GM18511 (cell line): ENCODE measurements around the gene SLC33A1.
"Not testable (repeated sequence)": the region's sequence is repeated elsewhere in the genome, so short reads cannot be mapped to it uniquely, and the experiment has no call there.

Experiments used
- ATAC-seq: cut with Tn5 transposase; IDR thresholded peaks from one replicate; pipeline ENCODE4 v1.9.1; 2021; ENCODE audit warnings: mild to moderate bottlenecking, moderate library complexity; ENCODE audit not compliant: unreplicated experiment

SLC33A1 gene

DNA sequence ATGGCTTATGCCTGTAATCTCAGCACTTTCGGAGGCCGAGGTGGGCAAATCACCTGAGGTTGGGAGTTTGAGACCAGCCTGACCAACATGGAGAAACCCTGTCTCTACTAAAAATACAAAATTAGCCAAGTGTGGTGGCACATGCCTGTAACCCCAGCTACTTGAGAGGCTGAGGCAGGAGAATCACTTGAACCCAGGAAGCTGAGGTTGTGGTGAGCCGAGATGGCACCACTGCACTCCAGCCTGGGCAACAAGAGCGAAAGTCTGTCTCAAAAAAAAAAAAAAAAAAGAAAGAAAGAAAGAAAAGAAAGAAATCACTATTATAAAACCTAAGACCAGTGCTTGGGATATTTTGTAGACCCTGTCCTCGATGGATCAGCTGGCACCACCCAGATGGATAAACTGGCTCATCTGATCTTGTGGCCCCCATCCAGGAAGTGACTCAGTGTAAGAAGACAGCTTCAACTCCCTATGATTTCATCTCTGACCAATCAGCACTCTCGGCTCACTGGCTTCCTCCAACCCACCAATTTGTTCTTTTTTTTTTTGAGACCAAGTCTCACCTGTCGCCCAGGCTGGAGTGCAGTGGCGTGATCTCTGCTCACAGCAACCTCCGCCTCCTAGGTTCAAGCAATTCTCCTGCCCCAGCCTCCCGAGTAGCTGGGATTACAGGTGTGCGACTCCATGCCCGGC is 8.2 kb upstream of the SLC33A1 start:
- not testable (repeated sequence) for ATAC-seq

DNA sequence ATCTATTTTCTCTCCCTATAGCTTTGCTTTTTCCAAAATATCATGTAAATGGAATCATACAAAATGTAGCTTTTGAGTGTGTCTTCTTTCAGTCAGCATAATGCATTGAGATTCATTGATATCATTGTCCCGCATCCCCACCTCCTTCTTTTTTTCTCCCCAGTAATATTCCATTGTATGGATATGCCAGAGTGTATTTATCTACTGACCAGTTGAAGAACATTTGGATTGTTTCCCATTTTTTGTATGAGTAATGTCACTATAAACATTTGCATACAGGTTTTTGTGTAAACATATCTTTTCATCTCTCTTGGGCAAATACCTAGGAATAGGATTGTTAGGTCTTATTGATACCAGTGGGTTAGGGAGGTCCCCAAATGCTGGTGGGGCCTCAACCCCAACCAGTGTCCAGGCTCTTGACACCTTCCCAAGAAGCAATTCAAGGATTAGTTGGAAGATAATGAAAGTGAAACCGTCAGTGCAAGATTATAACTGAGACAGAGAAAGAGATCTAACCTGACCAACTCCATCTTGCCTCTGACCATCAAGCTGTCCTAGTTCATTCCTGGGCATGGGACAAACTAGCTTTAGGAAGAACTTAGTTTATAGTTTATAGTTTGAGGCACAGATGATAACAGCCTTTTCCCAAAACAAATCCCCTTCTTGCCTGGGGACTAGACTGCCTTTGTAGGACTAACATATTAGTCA is 7.4 kb upstream of the SLC33A1 start:
- ATAC-seq, result no peak

DNA sequence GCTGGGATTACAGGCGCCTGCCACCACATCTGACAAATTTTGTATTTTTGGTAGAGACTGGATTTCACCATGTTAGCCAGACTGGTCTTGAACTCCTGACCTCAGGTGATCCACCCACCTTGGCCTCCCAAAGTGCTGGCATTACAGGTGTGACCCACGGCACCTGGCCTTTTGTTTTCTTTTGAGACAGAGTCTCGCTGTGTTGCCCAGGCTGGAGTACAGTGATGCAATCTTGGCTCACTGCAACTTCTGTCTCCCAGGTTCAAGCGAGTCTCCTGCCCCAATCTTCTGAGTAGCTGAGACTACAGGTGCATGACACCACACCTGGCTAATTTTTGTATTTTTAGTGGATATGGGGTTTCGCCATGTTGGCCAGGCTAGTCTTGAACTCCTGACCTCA is 6.2 kb upstream of the SLC33A1 start:
- ATAC-seq, result not testable (repeated sequence)

DNA sequence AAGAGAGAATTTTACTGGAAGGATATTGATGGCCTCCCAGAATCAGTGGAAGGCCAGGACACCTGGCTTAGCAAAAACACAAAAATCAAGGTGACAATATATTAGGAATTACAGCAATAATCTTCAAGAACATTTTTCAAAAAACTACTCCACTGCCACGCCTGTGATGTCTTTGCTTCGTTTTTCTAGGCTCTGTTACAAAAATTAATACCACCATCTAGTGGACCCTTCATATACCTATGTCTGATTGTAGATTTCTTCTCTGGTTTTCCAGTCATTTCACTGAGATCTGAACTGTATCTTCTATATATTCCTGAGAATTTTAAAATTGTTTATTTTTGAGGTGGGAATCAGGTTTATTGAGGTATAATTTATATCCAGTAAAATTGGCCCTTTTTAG is 5.6 kb upstream of the SLC33A1 start:
- peak; percentile 60 for ATAC-seq

DNA sequence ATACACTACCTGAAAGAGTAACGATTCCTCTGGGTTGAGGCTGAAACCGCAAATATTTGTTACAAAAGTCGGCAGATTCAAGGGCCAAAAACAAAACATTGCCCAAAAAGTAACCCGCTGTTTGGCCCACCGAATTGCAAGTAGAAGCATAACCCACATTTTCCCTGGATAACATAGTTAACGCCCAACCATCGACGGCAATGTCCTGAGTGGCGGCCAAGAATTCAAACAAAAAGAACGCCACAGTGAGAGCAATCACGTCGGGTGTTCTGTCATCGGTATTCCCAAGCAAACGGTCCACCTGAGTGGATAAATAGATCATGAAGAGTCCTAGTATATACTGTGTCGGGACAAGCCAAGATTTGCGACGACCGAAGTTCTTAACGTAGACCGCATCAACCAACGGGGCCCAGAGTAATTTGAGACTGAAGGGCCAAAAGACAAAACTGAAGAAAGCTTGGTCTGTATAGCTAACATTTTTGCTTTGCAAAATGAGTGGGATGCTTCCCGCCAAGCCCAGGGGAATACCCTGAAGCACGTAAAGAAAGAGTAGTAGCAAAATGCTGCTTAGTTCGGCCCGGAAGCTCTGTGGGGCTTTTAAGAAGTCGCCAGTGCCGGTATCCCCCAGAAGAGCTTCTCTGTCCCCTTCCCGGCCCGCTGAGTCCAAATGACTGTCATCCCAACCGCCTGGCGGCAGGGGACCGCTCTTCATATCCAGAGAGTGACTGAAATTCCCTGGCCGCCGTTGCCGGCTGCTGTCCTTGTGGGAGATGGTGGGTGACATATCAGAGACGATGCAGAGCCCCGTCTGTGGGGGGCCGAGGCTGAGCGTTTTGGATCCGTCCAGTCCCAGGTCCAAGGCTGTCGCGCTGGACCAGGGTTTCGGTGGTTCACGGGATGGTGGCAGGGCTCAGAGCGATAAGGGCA is 750 bp downstream of the SLC33A1 start:
- ATAC-seq, result peak; percentile 9

DNA sequence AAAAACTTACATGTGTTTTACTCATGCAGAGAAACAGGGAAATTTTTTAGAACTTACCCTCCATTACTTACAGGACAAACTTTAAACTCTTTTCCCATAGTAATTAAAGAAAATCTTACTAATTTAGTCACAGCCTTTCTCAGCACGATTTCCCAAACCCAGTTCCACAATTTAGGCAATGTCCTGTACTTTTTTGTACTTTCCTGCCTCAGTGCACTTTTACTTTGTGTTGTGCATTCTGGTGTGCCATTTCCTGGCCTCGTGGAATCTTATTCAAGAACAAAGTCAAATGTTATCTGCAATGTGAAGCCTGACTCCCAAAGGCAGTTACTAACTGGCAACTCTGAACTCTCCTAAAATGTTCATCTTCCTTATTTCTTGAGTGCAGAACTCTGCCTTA is 1.9 kb downstream of the SLC33A1 start:
- no peak for ATAC-seq

DNA sequence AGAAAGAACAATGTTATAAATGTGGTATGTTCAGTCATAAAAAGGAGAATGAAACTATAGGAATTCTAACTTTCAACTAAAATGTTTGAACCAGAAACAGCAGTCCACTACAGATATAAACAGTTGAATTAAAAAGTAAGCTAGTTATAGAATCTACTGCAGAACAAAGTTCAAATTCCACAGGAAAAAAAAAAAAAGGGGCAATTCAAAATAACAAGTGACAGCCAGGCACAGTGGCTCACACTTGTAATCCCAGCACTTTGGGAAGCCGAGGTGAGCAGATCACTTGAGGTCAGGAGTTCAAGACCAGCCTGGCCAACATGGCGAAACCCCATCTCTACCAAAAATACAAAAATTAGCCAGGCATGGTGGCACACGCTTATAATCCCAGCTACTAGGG is 4.8 kb downstream of the SLC33A1 start:
- ATAC-seq, result not testable (repeated sequence)

DNA sequence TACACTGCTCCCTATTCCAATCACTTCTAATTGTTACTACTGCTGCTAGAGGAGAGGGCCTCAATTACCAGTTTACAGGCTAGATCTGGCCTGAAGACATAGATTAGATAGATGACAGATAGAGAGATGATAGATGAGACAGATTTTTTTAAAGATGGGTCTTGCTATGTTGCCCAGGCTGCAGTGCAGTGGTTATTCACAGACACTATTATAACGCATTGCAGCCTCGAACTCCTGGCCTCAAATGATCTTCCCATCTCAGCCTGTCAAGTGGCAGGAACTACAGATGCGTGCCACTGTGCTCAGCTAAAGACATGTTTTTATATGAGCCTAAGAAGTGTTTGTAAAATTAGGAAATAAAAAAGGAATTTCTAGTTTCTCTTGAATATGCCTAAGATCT is 6.2 kb downstream of the SLC33A1 start:
- no peak for ATAC-seq

DNA sequence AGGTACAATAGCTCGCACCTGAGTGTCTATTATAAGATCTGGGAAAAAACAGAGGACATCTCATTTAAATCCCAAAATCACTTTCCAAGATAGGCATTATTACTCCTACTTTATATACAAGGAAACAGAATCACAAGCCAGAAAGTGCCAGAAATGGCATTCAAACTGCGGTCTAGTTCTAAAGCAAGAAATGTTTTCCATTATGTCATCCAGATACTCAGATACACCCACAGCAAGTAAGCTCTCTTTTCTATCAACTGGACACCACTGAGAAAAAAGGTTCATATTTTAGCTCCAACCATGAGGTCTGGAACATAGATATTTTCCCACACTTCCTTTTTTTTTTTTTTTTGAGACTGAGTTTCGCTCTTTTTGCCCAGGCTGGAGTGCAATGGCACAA is 8.1 kb downstream of the SLC33A1 start:
- ATAC-seq, result no peak

DNA sequence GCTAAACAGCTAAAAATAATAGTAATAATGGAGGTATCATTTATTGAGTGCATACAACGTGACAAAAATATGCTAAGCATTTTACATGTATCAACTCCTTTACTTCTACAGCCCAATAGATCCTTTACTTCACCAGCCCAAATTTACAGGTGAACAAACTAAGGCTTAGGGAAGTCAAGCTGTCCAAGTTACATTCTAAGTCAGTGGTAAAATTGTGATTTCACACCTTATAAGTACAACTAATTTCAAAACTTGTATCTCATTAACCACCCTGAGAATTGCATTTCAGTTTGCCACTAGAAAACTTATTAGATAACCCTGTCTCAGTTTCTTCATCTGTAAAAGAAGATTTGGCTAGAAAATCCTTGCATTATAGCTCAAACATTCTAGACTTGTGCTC is 10.7 kb downstream of the SLC33A1 start:
- ATAC-seq, result peak; percentile 43

DNA sequence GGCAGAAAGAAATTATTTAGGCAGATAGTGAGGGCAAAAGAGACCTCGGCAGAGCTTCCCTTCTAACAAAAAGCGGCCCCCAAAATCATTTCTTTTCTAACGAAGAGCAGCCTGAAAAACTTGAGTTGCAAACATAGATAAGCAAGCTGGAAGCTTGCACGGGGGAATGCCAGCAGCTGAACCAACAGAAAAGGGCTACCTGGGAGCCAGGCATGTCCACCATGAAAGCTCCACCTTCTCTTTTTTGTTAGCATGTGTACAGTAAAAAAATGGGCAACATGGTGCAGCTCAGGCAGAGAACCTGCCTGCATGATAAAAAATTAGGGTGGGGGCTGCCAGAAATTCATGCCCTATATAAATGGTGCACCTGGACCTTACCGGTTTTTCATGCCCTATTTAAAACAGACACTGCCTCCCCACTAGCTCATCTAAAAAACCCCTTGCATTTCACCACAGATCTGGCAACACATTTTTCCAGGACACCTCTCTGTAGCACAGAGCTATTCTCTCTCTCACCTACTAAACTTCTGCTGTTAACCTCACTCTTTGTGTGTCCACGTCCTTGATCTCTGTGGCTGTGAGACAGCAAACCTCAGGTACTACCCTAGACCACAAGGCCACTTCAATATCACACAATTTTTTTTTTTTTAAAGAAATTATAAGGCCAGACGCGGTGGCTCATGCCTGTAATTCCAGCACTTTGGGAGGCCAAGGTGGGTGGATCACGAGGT is 18.7 kb downstream of the SLC33A1 start:
- ATAC-seq, result no peak

GRCh38 chr3:155828490-155829098 is 25.6 kb downstream of the SLC33A1 start:
- not testable (repeated sequence) for ATAC-seq

DNA sequence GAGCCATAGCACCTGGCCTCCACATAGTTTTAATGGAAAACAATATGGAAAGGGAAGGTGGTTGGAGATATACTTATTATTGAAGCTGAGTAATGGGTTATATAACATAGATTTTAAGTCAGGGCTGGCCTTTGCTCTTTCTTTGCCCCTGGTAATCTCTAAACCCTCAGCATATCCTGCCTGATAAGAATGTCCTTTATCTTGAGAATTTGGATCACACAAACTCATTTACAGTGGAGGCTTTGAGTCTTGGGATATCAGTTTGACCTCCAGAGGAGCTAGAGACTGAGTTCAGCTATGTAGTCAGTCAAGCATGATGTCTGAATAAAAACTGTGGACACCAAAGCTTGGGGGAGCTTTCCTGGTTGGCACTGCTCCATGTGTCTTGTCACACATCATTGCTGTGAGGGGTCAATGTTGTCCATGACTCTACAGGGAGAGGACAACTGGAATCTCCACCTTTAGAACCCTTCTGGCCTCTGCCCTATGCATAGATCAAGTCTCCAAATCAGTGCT is 39.1 kb downstream of the SLC33A1 start:
- ATAC-seq, result no peak

DNA sequence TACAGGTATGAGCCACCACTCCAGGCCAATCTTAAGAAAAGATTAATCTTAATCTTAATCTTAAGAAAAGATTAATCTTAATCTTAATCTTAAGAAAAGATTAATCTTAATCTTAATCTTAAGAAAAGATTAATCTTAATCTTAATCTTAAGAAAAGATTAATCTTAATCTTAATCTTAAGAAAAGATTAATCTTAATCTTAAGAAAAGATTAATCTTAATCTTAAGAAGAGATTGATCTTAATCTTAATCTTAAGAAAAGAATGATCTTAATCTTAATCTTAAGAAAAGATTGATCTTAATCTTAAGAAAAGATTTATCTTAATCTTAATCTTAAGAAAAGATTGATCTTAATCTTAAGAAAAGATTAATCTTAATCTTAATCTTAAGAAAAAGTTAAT is 41.0 kb downstream of the SLC33A1 start:
- ATAC-seq, result not testable (repeated sequence)

DNA sequence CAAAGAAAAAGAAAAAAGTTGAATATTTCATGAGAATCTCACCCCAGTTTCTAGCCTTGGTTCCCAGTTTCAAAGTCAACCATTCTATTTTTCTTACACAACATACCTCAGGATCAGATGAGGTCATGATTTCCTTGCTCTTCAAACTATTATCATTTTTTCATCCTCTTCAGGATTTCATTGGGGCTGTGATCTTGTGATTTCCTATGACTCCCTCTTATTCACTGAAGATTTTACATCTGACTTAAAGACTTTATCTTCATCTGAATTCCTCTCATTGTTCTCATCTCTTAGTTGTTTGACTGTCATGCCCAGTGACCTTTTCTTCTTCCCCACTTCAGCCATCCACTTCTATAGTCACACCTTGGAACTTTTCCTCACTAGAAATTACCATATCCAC is 45.0 kb downstream of the SLC33A1 start:
- ATAC-seq, result no peak

DNA sequence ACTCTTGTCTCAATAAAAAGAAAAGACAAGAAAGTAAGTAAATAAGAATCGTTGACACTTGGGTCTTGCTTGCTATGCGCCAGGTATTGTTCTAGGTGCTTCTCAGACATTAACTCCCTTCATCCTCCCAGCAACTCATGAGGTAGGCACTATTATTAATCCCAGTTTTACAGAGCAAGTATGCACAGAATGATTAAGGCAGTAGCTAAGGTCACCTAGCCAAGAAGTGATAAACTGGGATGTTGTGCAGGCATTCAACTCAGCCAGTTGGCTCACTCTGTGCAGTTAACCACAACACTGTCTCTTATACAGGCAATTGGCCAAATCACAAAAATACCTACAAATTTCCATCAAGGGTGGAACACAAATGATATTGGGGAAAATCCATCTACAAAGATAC is 46.4 kb downstream of the SLC33A1 start:
- ATAC-seq, result no peak

DNA sequence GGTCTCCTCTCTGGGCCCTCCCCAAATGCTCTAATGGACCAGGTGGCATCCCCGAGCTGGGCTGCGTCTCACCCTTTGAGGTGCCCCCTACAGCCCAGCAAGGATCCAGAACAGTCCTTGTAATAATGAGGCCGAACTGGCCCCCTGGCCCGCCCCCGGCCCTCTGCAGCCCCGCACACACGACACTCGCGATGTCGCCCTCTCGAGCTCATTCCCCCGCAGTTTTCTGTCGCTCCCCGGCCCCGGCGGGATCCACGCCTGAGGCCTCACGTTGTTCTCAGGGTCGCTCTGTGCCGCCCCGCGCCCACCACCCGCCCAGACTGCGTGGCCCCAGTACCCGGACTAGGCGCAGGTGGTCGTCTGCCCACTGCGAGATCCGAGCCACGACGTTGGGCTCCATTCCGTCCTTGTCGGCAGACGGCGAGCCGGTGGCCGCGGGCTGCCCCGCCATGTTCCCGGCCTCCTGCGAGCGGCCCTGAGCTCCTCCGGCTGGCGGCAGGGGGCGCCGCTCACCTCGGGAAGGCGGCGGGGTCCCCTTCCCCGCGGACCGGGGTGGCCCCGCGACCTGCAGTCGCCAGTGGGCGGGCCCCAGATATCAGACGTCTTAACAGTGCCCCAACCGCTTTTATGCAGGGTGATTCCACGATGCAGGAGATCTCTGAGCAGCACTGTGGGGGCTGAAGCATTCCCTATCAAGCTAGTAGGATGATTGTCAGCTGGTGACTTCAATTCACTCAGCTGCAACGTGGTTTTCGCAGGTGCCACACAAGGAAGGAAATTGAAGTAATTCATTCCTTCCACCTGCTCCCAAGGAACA is 48.2 kb downstream of the SLC33A1 start, which contains the start of gene C3orf33:
Gene C3orf33, minus strand, starts transcription at position 477 of the 817 bp plus-strand sequence. Its CDS starts 26 bp downstream, at position 451.
- ATAC-seq, result peak; percentile 98

GRCh38 chr3:155805204-155805801 is 48.9 kb downstream of the SLC33A1 start:
- ATAC-seq, result peak; percentile 7

GRCh38 chr3:155804323-155804722 is 49.9 kb downstream of the SLC33A1 start:
- no peak for ATAC-seq
